IPS DF 4.7 (cell line): ENCODE measurements around the gene AGRN.
"Not testable (repeated sequence)": the region's sequence is repeated elsewhere in the genome, so short reads cannot be mapped to it uniquely, and the experiment has no call there.

ENCODE experiments used
- DNase-seq: peaks from one replicate; pipeline ENCODE4 v3.0.0-alpha.2; 2013; ENCODE audit warnings: low spot score; ENCODE audit errors: extremely low read depth

The AGRN gene

GRCh38 chr1:1090424-1091343 lies 70.8 kb downstream of the AGRN start:
- no peak for DNase-seq

- no peak for DNase-seq
These were observed 71.6 kb downstream of the AGRN start for GRCh38 chr1:1091344-1092148.

- DNase-seq, result no peak
These were observed 72.4 kb downstream of the AGRN start for GRCh38 chr1:1092149-1092855.

- no peak for DNase-seq
These were observed 73.1 kb downstream of the AGRN start for GRCh38 chr1:1092894-1093609.

GRCh38 chr1:1093610-1093943 lies 73.7 kb downstream of the AGRN start:
- DNase-seq, result no peak

- DNase-seq, result no peak
These were observed 75.1 kb downstream of the AGRN start for GRCh38 chr1:1094981-1095380.

- DNase-seq, result not testable (repeated sequence)
These were observed 76.2 kb downstream of the AGRN start for GRCh38 chr1:1096136-1096535.

GRCh38 chr1:1098681-1099421 lies 78.9 kb downstream of the AGRN start:
- no peak for DNase-seq

- DNase-seq, result no peak
These were observed 79.7 kb downstream of the AGRN start for GRCh38 chr1:1099506-1100183.

GRCh38 chr1:1100296-1100695 lies 80.4 kb downstream of the AGRN start:
- DNase-seq, result no peak

- no peak for DNase-seq
These were observed 81.6 kb downstream of the AGRN start for GRCh38 chr1:1101503-1101902.

GRCh38 chr1:1104152-1104551 lies 84.2 kb downstream of the AGRN start:
- not testable (repeated sequence) for DNase-seq
